Parathyroid adenoma (tissue), 2 donors: ENCODE results near the gene C14orf93.

Experiments used
- H2AFZ ChIP-seq: fragments of 300-600 bp; sonication (generic); one replicate; pipeline ENCODE4 v1.7.0; 2017; ENCODE audit warnings: antibody characterized with exemption, mild to moderate bottlenecking
- H3K27ac ChIP-seq: fragments of 300-600 bp; sonication (generic); one replicate; pipeline ENCODE4 v1.7.0; 2017
- H3K27me3 ChIP-seq: fragments of 300-600 bp; sonication (generic); one replicate; pipeline ENCODE4 v1.7.0; 2017; ENCODE audit warnings: low read length; ENCODE audit not compliant: control insufficient read depth, insufficient read depth
- H3K36me3 ChIP-seq: fragments of 300-600 bp; sonication (generic); one replicate; pipeline ENCODE4 v1.7.0; 2017; ENCODE audit warnings: low read length; ENCODE audit not compliant: control insufficient read depth, insufficient read depth
- H3K4me1 ChIP-seq: fragments of 300-600 bp; sonication (generic); one replicate; pipeline ENCODE4 v1.7.0; 2017; ENCODE audit warnings: control low read depth
- H3K4me2 ChIP-seq: fragments of 300-600 bp; sonication (generic); one replicate; pipeline ENCODE4 v1.7.0; 2017; ENCODE audit warnings: low read length
- H3K4me3 ChIP-seq: fragments of 300-600 bp; sonication (generic); one replicate; pipeline ENCODE4 v1.7.0; 2017; ENCODE audit warnings: low read depth, low read length
- H3K79me2 ChIP-seq: fragments of 300-600 bp; sonication (generic); one replicate; pipeline ENCODE4 v1.7.0; 2017; ENCODE audit warnings: control low read depth
- H3K9ac ChIP-seq: fragments of 300-600 bp; sonication (generic); one replicate; pipeline ENCODE4 v1.7.0; 2017; ENCODE audit warnings: mild to moderate bottlenecking
- H3K9me3 ChIP-seq: fragments of 300-600 bp; sonication (generic); one replicate; pipeline ENCODE4 v1.7.0; 2017; ENCODE audit warnings: low read length; ENCODE audit not compliant: control insufficient read depth
- CTCF ChIP-seq: fragments of 300-600 bp; sonication (generic); IDR thresholded peaks from one replicate; pipeline ENCODE4 v1.7.0; 2017; ENCODE audit warnings: antibody characterized with exemption, mild to moderate bottlenecking
- donor health status: primary hyperparathyroidism.

Gene C14orf93

DNA sequence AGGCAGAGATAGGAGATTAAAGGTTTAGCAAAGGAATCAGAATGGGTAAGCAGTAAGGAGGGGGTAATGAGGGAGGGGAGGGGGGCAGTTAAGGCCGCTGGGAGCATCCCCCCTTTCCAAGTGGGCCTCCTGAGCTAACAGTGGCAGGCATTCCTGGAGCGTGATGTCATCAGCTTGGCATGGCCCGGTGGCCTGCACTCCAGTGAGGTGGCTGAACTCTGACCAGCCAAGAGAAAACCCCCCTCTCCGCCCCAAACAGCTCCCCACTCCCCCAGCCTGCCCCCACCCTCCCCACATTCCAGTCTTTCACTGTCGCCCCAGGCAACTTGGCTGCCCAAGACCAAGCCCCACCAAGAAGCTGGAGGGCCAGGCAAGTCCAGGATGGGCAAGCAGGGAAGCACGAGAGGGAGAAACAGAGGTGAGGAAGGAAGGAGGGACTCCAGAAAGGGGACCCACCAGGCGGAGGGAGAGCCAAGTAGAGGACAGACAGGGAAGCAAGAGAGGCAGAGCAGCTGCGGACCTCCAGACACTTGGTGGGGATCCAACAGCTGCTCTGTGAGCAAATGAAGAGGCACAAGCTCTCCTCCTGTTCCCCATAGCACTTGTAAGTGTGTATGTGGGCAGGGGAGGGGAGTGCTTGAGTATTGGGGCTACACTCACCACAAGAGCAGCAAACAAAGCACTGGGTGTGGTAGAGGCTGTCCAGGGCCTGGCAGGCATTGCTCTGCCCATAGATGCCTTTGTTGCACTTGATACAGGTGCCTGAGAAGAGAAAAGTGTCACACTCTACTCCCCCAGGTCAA lies 32.1 kb downstream of the C14orf93 start:
- no peak overlapping the region for H3K9ac ChIP-seq
- no peak for TF ChIP-seq CTCF
- H3K36me3 ChIP-seq: no peaks in the 10 kb centered on the region
- H3K4me1 ChIP-seq: peaks cover 8% of the 10 kb centered on the region
- no peak overlapping the region for H3K4me3 ChIP-seq
- no peak overlapping the region for H3K4me2 ChIP-seq
- H3K27me3 ChIP-seq: no peaks in the 10 kb centered on the region
- no peaks in the 10 kb centered on the region for H3K9me3 ChIP-seq
- peak overlapping the region; percentile 65 for H2AFZ ChIP-seq
- H3K27ac ChIP-seq: peak overlapping the region; percentile 52
- H3K79me2 ChIP-seq: no peaks in the 10 kb centered on the region

GRCh38 chr14:22977434-22977683 lies 32.6 kb downstream of the C14orf93 start:
- Histone ChIP-seq H3K4me3 (no peak overlapping the region), H3K27ac (peak overlapping the region; percentile 52), H3K36me3 (no peaks in the 10 kb centered on the region), H3K4me2 (no peak overlapping the region), H3K4me1 (peaks cover 7% of the 10 kb centered on the region), H3K27me3 (no peaks in the 10 kb centered on the region), H3K79me2 (no peaks in the 10 kb centered on the region), H3K9me3 (no peaks in the 10 kb centered on the region), H2AFZ (peak overlapping the region; percentile 65), H3K9ac (no peak overlapping the region)
- no peak for TF ChIP-seq CTCF

- H3K79me2 ChIP-seq: no peaks in the 10 kb centered on the region
- TF ChIP-seq CTCF: no peak
- no peak overlapping the region for H3K4me3 ChIP-seq
- H3K27ac ChIP-seq: peak overlapping the region; percentile 52
- H3K36me3 ChIP-seq: no peaks in the 10 kb centered on the region
- H3K27me3 ChIP-seq: no peaks in the 10 kb centered on the region
- H3K4me1 ChIP-seq: peaks cover 7% of the 10 kb centered on the region
- H3K9me3 ChIP-seq: no peaks in the 10 kb centered on the region
- H2AFZ ChIP-seq: peak overlapping the region; percentile 65
- no peak overlapping the region for H3K9ac ChIP-seq
- no peak overlapping the region for H3K4me2 ChIP-seq
Observed at GRCh38 chr14:22976620-22977433, 33.1 kb downstream of the C14orf93 start.

- Histone ChIP-seq H2AFZ (no peak overlapping the region), H3K4me2 (no peak overlapping the region), H3K36me3 (no peaks in the 10 kb centered on the region), H3K4me3 (no peak overlapping the region), H3K4me1 (peaks cover 7% of the 10 kb centered on the region), H3K9me3 (no peaks in the 10 kb centered on the region), H3K79me2 (no peaks in the 10 kb centered on the region), H3K27me3 (no peaks in the 10 kb centered on the region), H3K27ac (no peak overlapping the region), H3K9ac (no peak overlapping the region)
- TF ChIP-seq CTCF: no peak
Observed at GRCh38 chr14:22974530-22975313, 35.2 kb downstream of the C14orf93 start.
